Measurements from ENCODE around the gene ZSWIM4. TPM values are rescaled to one million over a fixed set of nuclear protein-coding genes. Genes with fewer than 3 reads are reported as not detected.

ZSWIM4 gene
- total RNA-seq, 1 experiment from 2014 or later = 11.5 TPM

DNA sequence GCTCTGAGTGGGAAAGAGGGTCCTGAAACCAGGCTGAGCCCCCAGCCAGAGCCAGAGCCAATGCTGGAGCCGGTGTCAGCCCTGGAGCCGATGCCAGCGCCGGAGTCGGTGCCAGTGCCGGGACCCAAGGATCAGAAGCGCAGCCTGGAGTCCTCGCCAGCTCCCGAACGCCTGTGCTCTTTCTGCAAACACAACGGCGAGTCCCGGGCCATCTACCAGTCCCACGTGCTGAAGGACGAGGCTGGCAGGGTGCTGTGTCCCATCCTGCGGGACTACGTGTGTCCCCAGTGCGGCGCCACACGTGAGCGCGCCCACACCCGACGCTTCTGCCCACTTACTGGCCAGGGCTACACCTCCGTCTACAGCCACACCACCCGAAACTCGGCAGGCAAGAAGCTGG lies 82.1 kb downstream of the ZSWIM4 start:
- no peak for DNase-seq
- Mint-ChIP-seq H3K27me3 (ENCODE audit: unreplicated experiment) (no peaks in the 10 kb centered on the region), H3K4me1 (ENCODE audit: low read depth, unreplicated experiment) (no peaks in the 10 kb centered on the region), H3K9me3 (ENCODE audit: low read depth, unreplicated experiment) (no peaks in the 10 kb centered on the region), H3K27ac (ENCODE audit: unreplicated experiment) (no peak overlapping the region), H3K36me3 (ENCODE audit: insufficient read depth, unreplicated experiment) (peaks cover 7% of the 10 kb centered on the region), H3K4me3 (ENCODE audit: low read depth, unreplicated experiment) (no peak overlapping the region)
- no TSS peak for BruUV-seq (replicated peaks)
- intact Hi-C loops (cut with micrococcal nuclease; ENCODE audit: unreplicated experiment) = no loop called here
- CTCF ChIA-PET = no interaction called here
- TF ChIP-seq, protein P1, sequence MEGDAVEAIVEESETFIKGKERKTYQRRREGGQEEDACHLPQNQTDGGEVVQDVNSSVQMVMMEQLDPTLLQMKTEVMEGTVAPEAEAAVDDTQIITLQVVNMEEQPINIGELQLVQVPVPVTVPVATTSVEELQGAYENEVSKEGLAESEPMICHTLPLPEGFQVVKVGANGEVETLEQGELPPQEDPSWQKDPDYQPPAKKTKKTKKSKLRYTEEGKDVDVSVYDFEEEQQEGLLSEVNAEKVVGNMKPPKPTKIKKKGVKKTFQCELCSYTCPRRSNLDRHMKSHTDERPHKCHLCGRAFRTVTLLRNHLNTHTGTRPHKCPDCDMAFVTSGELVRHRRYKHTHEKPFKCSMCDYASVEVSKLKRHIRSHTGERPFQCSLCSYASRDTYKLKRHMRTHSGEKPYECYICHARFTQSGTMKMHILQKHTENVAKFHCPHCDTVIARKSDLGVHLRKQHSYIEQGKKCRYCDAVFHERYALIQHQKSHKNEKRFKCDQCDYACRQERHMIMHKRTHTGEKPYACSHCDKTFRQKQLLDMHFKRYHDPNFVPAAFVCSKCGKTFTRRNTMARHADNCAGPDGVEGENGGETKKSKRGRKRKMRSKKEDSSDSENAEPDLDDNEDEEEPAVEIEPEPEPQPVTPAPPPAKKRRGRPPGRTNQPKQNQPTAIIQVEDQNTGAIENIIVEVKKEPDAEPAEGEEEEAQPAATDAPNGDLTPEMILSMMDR (IDR thresholded peaks at IDR 0.05; ENCODE audit: unreplicated experiment) = no peak

DNA sequence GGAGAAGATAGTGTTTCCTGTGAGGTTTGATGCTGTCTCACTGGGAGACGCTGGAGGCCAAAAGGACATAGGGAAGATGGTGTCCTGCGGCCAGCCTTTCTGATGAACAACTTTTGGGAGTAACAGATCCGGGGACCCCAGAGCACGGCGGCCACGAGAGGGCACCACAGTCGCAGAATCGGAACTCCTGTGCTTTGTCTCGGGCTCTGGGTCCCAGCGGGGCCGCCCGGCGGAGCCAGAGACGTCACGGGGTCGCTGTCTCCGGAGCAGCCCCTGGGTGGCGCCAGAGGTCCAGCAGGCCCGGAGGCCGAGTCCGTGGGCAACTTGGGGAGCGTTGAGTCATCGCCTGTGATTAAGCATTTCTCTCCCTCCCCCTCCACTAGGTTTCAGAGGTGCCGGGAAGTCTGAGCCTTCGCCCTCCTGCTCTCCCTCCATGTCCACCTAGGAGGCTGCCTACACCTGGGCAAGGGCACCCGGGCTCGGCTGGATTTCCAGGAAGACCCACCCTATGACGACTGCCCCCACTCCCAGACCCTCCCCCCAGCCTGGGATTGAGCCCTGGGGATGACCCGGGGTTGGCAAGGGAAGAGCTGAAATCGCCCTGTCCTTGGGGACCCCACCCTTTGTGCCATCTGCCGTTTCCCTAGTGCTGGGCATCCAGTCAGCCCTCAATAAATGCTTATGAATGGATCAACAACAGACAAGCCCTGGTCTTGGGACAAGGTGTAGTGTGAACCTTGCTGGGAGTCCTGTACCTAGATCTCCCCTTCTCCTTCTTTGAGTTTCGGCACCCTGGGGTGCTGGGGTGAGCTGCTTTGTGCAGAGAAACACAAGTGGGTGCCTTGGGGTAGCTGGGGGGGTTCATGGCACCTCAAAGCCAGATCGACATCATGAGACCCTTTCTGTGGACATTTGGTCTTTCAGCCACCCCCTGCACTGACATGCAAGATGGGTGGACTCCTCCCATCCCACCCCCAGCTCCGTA lies 85.1 kb downstream of the ZSWIM4 start:
- no TSS peak for BruUV-seq (replicated peaks)
- H3K4me1 Mint-ChIP-seq (ENCODE audit: low read depth, unreplicated experiment) = no peaks in the 10 kb centered on the region

DNA sequence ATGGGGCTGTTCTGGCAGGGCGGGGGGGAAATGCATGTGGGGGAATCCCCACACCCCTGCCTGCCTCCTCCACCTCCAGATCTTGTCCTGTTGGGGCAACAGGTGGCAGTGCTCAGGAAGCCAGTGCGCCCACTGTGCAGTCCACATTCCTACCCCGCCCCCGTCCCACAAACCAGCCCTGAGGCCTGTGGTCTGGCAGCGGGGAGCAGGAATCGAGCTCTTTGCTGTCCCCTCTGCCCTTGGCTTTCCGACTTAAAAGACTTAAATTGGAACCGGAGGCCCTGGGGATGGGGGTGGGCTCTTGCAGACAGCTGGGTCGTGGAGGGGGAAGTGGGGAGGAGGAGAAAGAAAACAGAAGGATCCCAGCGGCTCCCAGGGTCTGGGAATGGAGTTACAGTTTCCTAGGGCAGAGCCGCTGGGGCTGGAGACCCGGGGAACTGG lies 86.0 kb downstream of the ZSWIM4 start:
- CTCF ChIA-PET = interaction anchor here (0.6 to 1.3 kb wide), 3 partner anchors 71 to 256 kb away, joined by 4 read pairs; partner anchors contain the start of genes ASF1B and DCAF15
- H3K4me1 Mint-ChIP-seq (ENCODE audit: low read depth, unreplicated experiment) = no peaks in the 10 kb centered on the region
- DNase-seq = no peak
- H3K36me3 Mint-ChIP-seq (ENCODE audit: insufficient read depth, unreplicated experiment) = no peaks in the 10 kb centered on the region
- intact Hi-C loops (cut with micrococcal nuclease; ENCODE audit: unreplicated experiment) = loop anchor here (2.0 kb wide), 1 partner anchor 192 kb away; the partner anchor contains the start of gene MISP3
- H3K9me3 Mint-ChIP-seq (ENCODE audit: low read depth, unreplicated experiment) = no peaks in the 10 kb centered on the region
- no peaks in the 10 kb centered on the region for H3K27me3 Mint-ChIP-seq (ENCODE audit: unreplicated experiment)
- no TSS peak for BruUV-seq (replicated peaks)
- no peak overlapping the region for H3K4me3 Mint-ChIP-seq (ENCODE audit: low read depth, unreplicated experiment)
- TF ChIP-seq, protein P1 (IDR thresholded peaks at IDR 0.05; ENCODE audit: unreplicated experiment) = no peak
- no peak overlapping the region for H3K27ac Mint-ChIP-seq (ENCODE audit: unreplicated experiment)

More for the DNA sequence above, 85.1 kb downstream of the ZSWIM4 start:
- no peak overlapping the region for H3K4me3 Mint-ChIP-seq (ENCODE audit: low read depth, unreplicated experiment)
- intact Hi-C loops (cut with micrococcal nuclease; ENCODE audit: unreplicated experiment) = loop anchor here (2.0 kb wide), 1 partner anchor 192 kb away; the partner anchor contains the start of gene MISP3
- H3K9me3 Mint-ChIP-seq (ENCODE audit: low read depth, unreplicated experiment) = no peaks in the 10 kb centered on the region
- peak; percentile 97 for DNase-seq
- H3K27ac Mint-ChIP-seq (ENCODE audit: unreplicated experiment) = no peak overlapping the region
- no peaks in the 10 kb centered on the region for H3K27me3 Mint-ChIP-seq (ENCODE audit: unreplicated experiment)
- CTCF ChIA-PET = interaction anchor here (0.5 to 1.7 kb wide), 3 partner anchors 192 to 256 kb away, joined by 3 to 8 read pairs (median 4); partner anchors contain the start of genes ASF1B and MISP3
- TF ChIP-seq, protein P1 (IDR thresholded peaks at IDR 0.05; ENCODE audit: unreplicated experiment) = peak; percentile 92
- no peaks in the 10 kb centered on the region for H3K36me3 Mint-ChIP-seq (ENCODE audit: insufficient read depth, unreplicated experiment)

Small RNA genes lying within 50 kb of the gene (microRNA-seq; reads per million reads assigned to microRNA genes)
- gene MIR181C (577 reads per million, percentile 79 among the genes with 10 or more reads in this experiment), gene MIR181D (702 reads per million, percentile 81 among the genes with 10 or more reads in this experiment)

Other genes with a start within 250 kb of the ZSWIM4 start
- 30.2 and 32.6 TPM in 2 replicates for gene MRI1, start 30.9 kb upstream of the ZSWIM4 start, total RNA-seq (2022)
- 59.4 and 66.4 TPM in 2 replicates for gene C19orf53, start 21.0 kb upstream of the ZSWIM4 start, total RNA-seq (2022)
- 1.2 TPM in 1 of 2 replicates, not detected in the other for gene NANOS3, start 81.7 kb downstream of the ZSWIM4 start, total RNA-seq (2022)
- gene BRME1, start 110.7 kb downstream of the ZSWIM4 start, total RNA-seq (2022) = 1.0 and 1.5 TPM in 2 replicates
- gene CC2D1A, start 110.8 kb downstream of the ZSWIM4 start, total RNA-seq (2022) = 37.2 and 41.7 TPM in 2 replicates
- gene PODNL1, start 143.0 kb downstream of the ZSWIM4 start, total RNA-seq (2022) = not detected in 2 replicates
- gene DCAF15, start 157.1 kb downstream of the ZSWIM4 start, total RNA-seq (2022) = 34.0 and 35.5 TPM in 2 replicates
- 13.8 and 14.9 TPM in 2 replicates for gene RFX1, start 210.9 kb downstream of the ZSWIM4 start, total RNA-seq (2022)
- not detected in 2 replicates for gene RLN3, start 232.7 kb downstream of the ZSWIM4 start, total RNA-seq (2022)
- 7.0 and 7.4 TPM in 2 replicates for gene IL27RA, start 236.3 kb downstream of the ZSWIM4 start, total RNA-seq (2022)

Measured in Calu3 (cell line).